HG03066 (cell line): Measurements from ENCODE around the gene AREL1.

Source experiments
- ATAC-seq: cut with Tn5 transposase; IDR thresholded peaks from one replicate; pipeline ENCODE4 v1.9.1; 2021; ENCODE audit warnings: low read depth; ENCODE audit not compliant: unreplicated experiment

Gene AREL1

GRCh38 chr14:74702293-74702692, 10.6 kb downstream of the AREL1 start:
- no peak for ATAC-seq

- ATAC-seq = no peak
These were observed 14.4 kb downstream of the AREL1 start for GRCh38 chr14:74698465-74698864.

- ATAC-seq = no peak
These were observed 14.9 kb downstream of the AREL1 start for GRCh38 chr14:74697976-74698375.

- no peak for ATAC-seq
These were observed 15.3 kb downstream of the AREL1 start for GRCh38 chr14:74697543-74697942.

GRCh38 chr14:74697011-74697410, 15.9 kb downstream of the AREL1 start:
- ATAC-seq = no peak

GRCh38 chr14:74695406-74695805, 17.5 kb downstream of the AREL1 start:
- no peak for ATAC-seq

- no peak for ATAC-seq
These were observed 19.7 kb downstream of the AREL1 start for GRCh38 chr14:74693191-74693590.

GRCh38 chr14:74691456-74691855, 21.4 kb downstream of the AREL1 start:
- ATAC-seq = no peak

- no peak for ATAC-seq
These were observed 26.8 kb downstream of the AREL1 start for GRCh38 chr14:74685921-74686678.

- ATAC-seq = no peak
These were observed 27.8 kb downstream of the AREL1 start for GRCh38 chr14:74685056-74685455.

- ATAC-seq = no peak
These were observed 28.4 kb downstream of the AREL1 start for GRCh38 chr14:74684434-74684833.

GRCh38 chr14:74683406-74683805, 29.5 kb downstream of the AREL1 start:
- no peak for ATAC-seq

GRCh38 chr14:74682169-74682952, 30.5 kb downstream of the AREL1 start:
- ATAC-seq = no peak

- ATAC-seq = no peak
These were observed 37.7 kb downstream of the AREL1 start for GRCh38 chr14:74675219-74675618.

- ATAC-seq = no peak
These were observed 39.1 kb downstream of the AREL1 start for GRCh38 chr14:74673768-74674167.

- no peak for ATAC-seq
These were observed 41.1 kb downstream of the AREL1 start for GRCh38 chr14:74671789-74672188.

- no peak for ATAC-seq
These were observed 42.0 kb downstream of the AREL1 start for GRCh38 chr14:74670726-74671411.

- ATAC-seq = no peak
These were observed 43.0 kb downstream of the AREL1 start for GRCh38 chr14:74669846-74670245.

GRCh38 chr14:74669256-74669655, 43.6 kb downstream of the AREL1 start:
- ATAC-seq = no peak

- no peak for ATAC-seq
These were observed 45.1 kb downstream of the AREL1 start for GRCh38 chr14:74667758-74668157.

GRCh38 chr14:74664717-74665116, 48.2 kb downstream of the AREL1 start:
- no peak for ATAC-seq
